ENCODE measurements around the gene IL36B.

The IL36B gene

GRCh38 chr2:113058411-113058994 is 5.8 kb upstream of the IL36B start:
- no peak for DNase-seq (ENCODE audit: low read depth, low spot score)
- H3K27ac ChIP-seq, result peak overlapping the region; percentile 17

- DNase-seq (ENCODE audit: low read depth, low spot score), result no peak
- peak overlapping the region; percentile 25 for H3K27ac ChIP-seq
Measured at GRCh38 chr2:113057117-113057516, 4.5 kb upstream of the IL36B start.

- no peak for DNase-seq (ENCODE audit: low read depth, low spot score)
- peak overlapping the region; percentile 25 for H3K27ac ChIP-seq
Measured at GRCh38 chr2:113056521-113056920, 3.9 kb upstream of the IL36B start.

GRCh38 chr2:113054066-113054465 is 1.4 kb upstream of the IL36B start:
- H3K27ac ChIP-seq, result peak overlapping the region; percentile 49
- DNase-seq (ENCODE audit: low read depth, low spot score), result no peak

- peak overlapping the region; percentile 49 for H3K27ac ChIP-seq
- DNase-seq (ENCODE audit: low read depth, low spot score), result no peak
Measured at GRCh38 chr2:113053666-113054065, 999 bp upstream of the IL36B start.

GRCh38 chr2:113050921-113051895 is 1.5 kb downstream of the IL36B start:
- no peak for DNase-seq (ENCODE audit: low read depth, low spot score)
- H3K27ac ChIP-seq, result no peak overlapping the region

- H3K27ac ChIP-seq, result no peak overlapping the region
- no peak for DNase-seq (ENCODE audit: low read depth, low spot score)
Measured at GRCh38 chr2:113046465-113046864, 6.2 kb downstream of the IL36B start.

GRCh38 chr2:113041871-113042270 is 10.8 kb downstream of the IL36B start:
- no peak overlapping the region for H3K27ac ChIP-seq
- no peak for DNase-seq (ENCODE audit: low read depth, low spot score)

GRCh38 chr2:113039719-113040118 is 12.9 kb downstream of the IL36B start:
- no peak overlapping the region for H3K27ac ChIP-seq
- DNase-seq (ENCODE audit: low read depth, low spot score), result no peak

GRCh38 chr2:113039158-113039557 is 13.5 kb downstream of the IL36B start:
- no peak for DNase-seq (ENCODE audit: low read depth, low spot score)
- H3K27ac ChIP-seq, result no peak overlapping the region

- no peak overlapping the region for H3K27ac ChIP-seq
- no peak for DNase-seq (ENCODE audit: low read depth, low spot score)
Measured at GRCh38 chr2:113038291-113038690, 14.4 kb downstream of the IL36B start.

GRCh38 chr2:113036763-113037162 is 15.9 kb downstream of the IL36B start:
- no peak for DNase-seq (ENCODE audit: low read depth, low spot score)
- H3K27ac ChIP-seq, result no peak overlapping the region

GRCh38 chr2:113034016-113034415 is 18.7 kb downstream of the IL36B start:
- no peak for DNase-seq (ENCODE audit: low read depth, low spot score)
- no peak overlapping the region for H3K27ac ChIP-seq

GRCh38 chr2:113032737-113033136 is 19.9 kb downstream of the IL36B start:
- no peak overlapping the region for H3K27ac ChIP-seq
- no peak for DNase-seq (ENCODE audit: low read depth, low spot score)

- H3K27ac ChIP-seq, result no peak overlapping the region
- DNase-seq (ENCODE audit: low read depth, low spot score), result no peak
Measured at GRCh38 chr2:113028112-113028511, 24.6 kb downstream of the IL36B start.

- no peak for DNase-seq (ENCODE audit: low read depth, low spot score)
Measured at GRCh38 chr2:113027691-113028090, 25.0 kb downstream of the IL36B start.

GRCh38 chr2:113025737-113026136 is 26.9 kb downstream of the IL36B start:
- H3K27ac ChIP-seq, result no peak overlapping the region
- no peak for DNase-seq (ENCODE audit: low read depth, low spot score)

More at GRCh38 chr2:113027691-113028090, 25.0 kb downstream of the IL36B start:
- H3K27ac ChIP-seq, result no peak overlapping the region

GRCh38 chr2:113024764-113025163 is 27.9 kb downstream of the IL36B start:
- no peak overlapping the region for H3K27ac ChIP-seq
- DNase-seq (ENCODE audit: low read depth, low spot score), result no peak

GRCh38 chr2:113021312-113021711 is 31.4 kb downstream of the IL36B start:
- no peak overlapping the region for H3K27ac ChIP-seq
- no peak for DNase-seq (ENCODE audit: low read depth, low spot score)

GRCh38 chr2:113018509-113018908 is 34.2 kb downstream of the IL36B start:
- no peak for DNase-seq (ENCODE audit: low read depth, low spot score)
- H3K27ac ChIP-seq, result no peak overlapping the region

- DNase-seq (ENCODE audit: low read depth, low spot score), result no peak
- no peak overlapping the region for H3K27ac ChIP-seq
Measured at GRCh38 chr2:113015655-113016054, 37.0 kb downstream of the IL36B start.
